Transverse colon (tissue), 3 donors: ENCODE data around the gene ROPN1L.

Source experiments
- CTCF ChIP-seq, 5 experiments: fragments of 200-600 bp in 3 of 5; fragments of 450-650 bp in 2 of 5; sonication (generic) in 3 of 5; IDR thresholded peaks; 1 replicate in 2 of 5; 2 replicates in 3 of 5; pipeline ENCODE4 v1.5.1; 2016 to 2017; ENCODE audit warnings: antibody characterized with exemption in 5 of 5, inconsistent platforms in 3 of 5, mild to moderate bottlenecking in 2 of 5, moderate library complexity in 1 of 5
- EP300 ChIP-seq: sonication (generic); formaldehyde crosslinking; IDR thresholded peaks from one replicate; pipeline ENCODE4 v1.6.1; 2017; ENCODE audit warnings: antibody characterized with exemption, low read depth
- POLR2A ChIP-seq: fragments of 450-650 bp; IDR thresholded peaks from one replicate; pipeline ENCODE4 v1.6.1; 2016; ENCODE audit warnings: antibody characterized with exemption, mild to moderate bottlenecking, moderate library complexity

- TF ChIP-seq CTCF (IDR thresholded peaks at IDR 0.05) (no peak), EP300 (no peak), POLR2A (no peak)
Observed at GRCh38 chr5:10488144-10488543, 46.5 kb downstream of the ROPN1L start.
